Small intestine (tissue), 7 donors: ENCODE measurements around the gene SERPINF2. TPM values are rescaled to one million over a fixed set of nuclear protein-coding genes. Genes with fewer than 3 reads are reported as not detected.
"Not testable (repeated sequence)": the region's sequence is repeated elsewhere in the genome, so short reads cannot be mapped to it uniquely, and the experiment has no call there.

Source experiments
- DNase-seq, 2 donors: peaks; one replicate each; pipeline versions ENCODE4 v3.0.0 to v3.0.0-alpha.2; 2013
- FAIRE-seq: peaks from 2 replicates; lab custom pipeline; 2012; peaks lifted over from hg19 to GRCh38; lab: Jason Lieb, UNC
- H3K27ac ChIP-seq, 3 donors: one replicate each; pipeline ENCODE4 v1.5.1; 2013; ENCODE audit warnings: low read length in 2 of 3, mild to moderate bottlenecking in 2 of 3, control low read depth in 1 of 3, inconsistent platforms in 1 of 3, low read depth in 1 of 3, moderate library complexity in 1 of 3
- H3K27me3 ChIP-seq, 3 donors: one replicate each; pipeline ENCODE4 v1.6.1; 2013; ENCODE audit warnings: low read length in 3 of 3, inconsistent platforms in 1 of 3; ENCODE audit not compliant: control insufficient read depth in 3 of 3, insufficient read depth in 3 of 3
- H3K36me3 ChIP-seq, 3 donors: one replicate each; pipeline ENCODE4 v1.6.1; 2013; ENCODE audit warnings: low read length in 3 of 3, inconsistent platforms in 1 of 3, low read depth in 1 of 3, mild to moderate bottlenecking in 1 of 3, moderate library complexity in 1 of 3; ENCODE audit not compliant: control insufficient read depth in 3 of 3, insufficient read depth in 2 of 3
- H3K4me1 ChIP-seq, 3 donors: one replicate each; pipeline ENCODE4 v1.6.1; 2013; ENCODE audit warnings: low read length in 2 of 3, inconsistent platforms in 1 of 3, low read depth in 1 of 3, mild to moderate bottlenecking in 1 of 3, moderate library complexity in 1 of 3; ENCODE audit not compliant: control insufficient read depth in 3 of 3, insufficient read depth in 2 of 3
- H3K4me3 ChIP-seq, 3 donors: one replicate each; pipeline ENCODE4 v1.5.1; 2013; ENCODE audit warnings: low read length in 3 of 3, control low read depth in 1 of 3, inconsistent platforms in 1 of 3, low read depth in 1 of 3, mild to moderate bottlenecking in 1 of 3, moderate library complexity in 1 of 3
- H3K9me3 ChIP-seq, 2 donors: one replicate each; pipeline ENCODE4 v1.6.1; 2013; ENCODE audit warnings: low read depth in 1 of 2, low read length in 1 of 2; ENCODE audit not compliant: control insufficient read depth in 2 of 2, insufficient read depth in 1 of 2
- WGBS, 3 donors: extraction: QIAGEN DNeasy Blood & Tissue Kit; methylation state at CpG; one replicate each; pipeline ENCODE4 v1.1.7; 2013; 5-methylcytosine and 5-hydroxymethylcytosine counted together
- polyA plus RNA-seq, 4 donors: library from polyadenylated mRNA; stranded (reverse) in 3 of 4; unstranded in 1 of 4; fragments of 200-250 nt in 3 of 4; fragments of 120-200 nt in 1 of 4; gene quantifications; one replicate each; pipeline versions ENCODE4 v1.2.1 to v1.2.3, GENCODE V29; 2013
- donor health status: healthy with polysubstance abuse.
- donor health status: control.
- donor health status: control.
- donor health status: Bipolar disorder and iron deficiency.
- donor health status: healthy.

The SERPINF2 gene
- polyA plus RNA-seq, 4 donors = 0.89 to 29.9 (median 3.1) TPM

- 90 to 93% (median 90%) methylated on average over 16 to 17 of the region's 17 CpGs for WGBS, 3 donors
- no peak overlapping the region for H3K4me3 ChIP-seq
- no peaks in the 10 kb centered on the region for H3K27me3 ChIP-seq
- H3K4me1 ChIP-seq = peaks cover 0 to 24% (median 0%) of the 10 kb centered on the region in 3 donors
- peaks cover 6 to 69% (median 9%) of the 10 kb centered on the region in 3 donors for H3K36me3 ChIP-seq
- DNase-seq (no peak), FAIRE-seq (no peak)
- H3K9me3 ChIP-seq = no peaks in the 10 kb centered on the region
- peak overlapping the region in 2 of 3 donors; percentile 52 to 75 for H3K27ac ChIP-seq
Measured at GRCh38 chr17:1735834-1736347, 6.8 kb upstream of the SERPINF2 start.

GRCh38 chr17:1736348-1737281 lies 6.1 kb upstream of the SERPINF2 start:
- Histone ChIP-seq H3K9me3 (no peaks in the 10 kb centered on the region), H3K4me1 (peaks cover 0 to 24% (median 0%) of the 10 kb centered on the region in 3 donors), H3K27ac (peak overlapping the region in 2 of 3 donors; percentile 52 to 75), H3K27me3 (no peaks in the 10 kb centered on the region), H3K4me3 (no peak overlapping the region), H3K36me3 (peaks cover 6 to 63% (median 9%) of the 10 kb centered on the region in 3 donors)
- 54 to 55% (median 54%) methylated on average over 24 to 25 of the region's 25 CpGs for WGBS, 3 donors
- FAIRE-seq (no peak), DNase-seq (peak; percentile 40 to 83)

GRCh38 chr17:1737531-1738291 lies 5.0 kb upstream of the SERPINF2 start:
- Histone ChIP-seq H3K9me3 (no peaks in the 10 kb centered on the region), H3K27ac (no peak overlapping the region), H3K4me3 (no peak overlapping the region), H3K27me3 (no peaks in the 10 kb centered on the region), H3K4me1 (peaks cover 0 to 32% (median 0%) of the 10 kb centered on the region in 3 donors), H3K36me3 (peaks cover 1 to 57% (median 9%) of the 10 kb centered on the region in 3 donors)
- FAIRE-seq (no peak), DNase-seq (no peak)
- 88 to 96% (median 93%) methylated on average over 19 to 21 of the region's 21 CpGs for WGBS, 3 donors

GRCh38 chr17:1741899-1742298 lies 772 bp upstream of the SERPINF2 start:
- peaks cover 0 to 29% (median 0%) of the 10 kb centered on the region in 3 donors for H3K4me1 ChIP-seq

GRCh38 chr17:1743088-1743439 lies 393 bp downstream of the SERPINF2 start:
- peak overlapping the region in 1 of 3 donors; percentile 30 for H3K27ac ChIP-seq
- 56 to 73% (median 72%) methylated on average over 2 of the region's 2 CpGs for WGBS, 3 donors
- peaks cover 0 to 24% (median 0%) of the 10 kb centered on the region in 3 donors for H3K4me1 ChIP-seq
- no peaks in the 10 kb centered on the region for H3K27me3 ChIP-seq
- DNase-seq (no peak), FAIRE-seq (no peak)
- peaks cover 0 to 9% (median 0%) of the 10 kb centered on the region in 3 donors for H3K36me3 ChIP-seq
- no peak overlapping the region for H3K4me3 ChIP-seq
- H3K9me3 ChIP-seq = peaks cover 0 to under 1% of the 10 kb centered on the region in 2 donors

More at GRCh38 chr17:1741899-1742298, 772 bp upstream of the SERPINF2 start:
- H3K36me3 ChIP-seq = peaks cover 0 to 17% (median 0%) of the 10 kb centered on the region in 3 donors
- H3K4me3 ChIP-seq, DNase-seq, H3K27me3 ChIP-seq, FAIRE-seq, H3K27ac ChIP-seq, H3K9me3 ChIP-seq: not testable (repeated sequence)
- 75 to 92% (median 88%) methylated on average over 7 of the region's 7 CpGs for WGBS, 3 donors

- Histone ChIP-seq H3K36me3 (peaks cover 0 to 13% (median 0%) of the 10 kb centered on the region in 3 donors), H3K27me3 (no peaks in the 10 kb centered on the region), H3K4me3 (no peak overlapping the region), H3K4me1 (peaks cover 0 to 21% (median 0%) of the 10 kb centered on the region in 3 donors), H3K27ac (no peak overlapping the region), H3K9me3 (peaks cover 0 to 4% of the 10 kb centered on the region in 2 donors)
- DNase-seq = no peak
- no peak for FAIRE-seq
- WGBS, 3 donors = 69 to 81% (median 77%) methylated on average over 23 to 29 of the region's 29 CpGs
Measured at GRCh38 chr17:1744551-1745512, 2.2 kb downstream of the SERPINF2 start.

- Histone ChIP-seq H3K36me3 (peaks cover 0 to 15% (median 0%) of the 10 kb centered on the region in 3 donors), H3K4me1 (peaks cover 0 to 21% (median 0%) of the 10 kb centered on the region in 3 donors), H3K27me3 (no peaks in the 10 kb centered on the region), H3K9me3 (peaks cover 0 to 4% of the 10 kb centered on the region in 2 donors), H3K27ac (no peak overlapping the region), H3K4me3 (no peak overlapping the region)
- DNase-seq (no peak), FAIRE-seq (no peak)
- WGBS, 3 donors = 92 to 93% (median 92%) methylated on average over 11 to 12 of the region's 12 CpGs
Measured at GRCh38 chr17:1745513-1746020, 2.9 kb downstream of the SERPINF2 start.
